Measurements from ENCODE around the gene UBE2E2.

UBE2E2 gene

DNA sequence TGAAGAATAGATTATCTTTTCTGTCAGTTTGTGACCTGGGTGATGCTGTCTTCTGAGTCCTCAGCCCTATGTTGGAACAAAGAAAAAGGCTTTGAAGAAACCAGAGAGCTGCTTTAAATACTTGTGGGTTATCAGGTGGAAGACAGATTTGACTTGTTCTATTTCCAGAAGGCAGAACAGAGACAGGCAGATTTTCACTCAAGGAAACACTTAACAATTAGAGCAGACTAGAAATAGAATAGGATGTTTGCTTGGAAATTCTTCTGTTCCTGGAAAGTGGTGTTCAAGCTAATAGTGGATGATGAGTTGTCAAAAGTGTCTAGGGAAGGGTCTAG, 219.4 kb downstream of the UBE2E2 start:
- H3K4me3 Mint-ChIP-seq, result no peak overlapping the region
- peaks cover 11% of the 10 kb centered on the region for H3K4me1 Mint-ChIP-seq (ENCODE audit: low read depth)

DNA sequence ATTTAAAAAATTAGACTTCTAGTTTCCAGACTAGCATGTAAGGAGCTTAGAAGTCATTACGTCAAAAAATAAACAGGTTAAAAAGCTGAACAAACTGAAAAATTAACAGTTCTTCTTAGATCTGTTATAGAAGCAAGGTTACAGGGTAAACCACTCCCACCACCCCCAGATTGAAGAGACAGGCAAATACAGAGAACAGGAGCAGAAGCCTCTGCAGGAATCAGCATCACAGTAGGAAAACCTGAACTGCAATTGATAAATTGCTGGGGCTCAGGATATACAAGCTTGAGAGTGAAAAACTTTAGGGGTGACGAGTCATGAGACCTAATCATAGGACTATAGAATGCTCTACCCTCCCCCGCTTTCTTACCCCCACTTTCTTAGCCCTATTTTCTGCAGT, 222.3 kb downstream of the UBE2E2 start:
- Mint-ChIP-seq H3K36me3 (peaks cover 4% of the 10 kb centered on the region), H3K4me3 (no peak overlapping the region), H3K4me1 (ENCODE audit: low read depth) (peaks cover 9% of the 10 kb centered on the region), H3K27me3 (no peaks in the 10 kb centered on the region), H3K27ac (no peak overlapping the region), H3K9me3 (ENCODE audit: low read depth) (peaks cover 8% of the 10 kb centered on the region)

More for the DNA sequence above, 219.4 kb downstream of the UBE2E2 start:
- Mint-ChIP-seq H3K27me3 (no peaks in the 10 kb centered on the region), H3K27ac (no peak overlapping the region), H3K36me3 (peaks cover 12% of the 10 kb centered on the region), H3K9me3 (ENCODE audit: low read depth) (peaks cover 8% of the 10 kb centered on the region)

DNA sequence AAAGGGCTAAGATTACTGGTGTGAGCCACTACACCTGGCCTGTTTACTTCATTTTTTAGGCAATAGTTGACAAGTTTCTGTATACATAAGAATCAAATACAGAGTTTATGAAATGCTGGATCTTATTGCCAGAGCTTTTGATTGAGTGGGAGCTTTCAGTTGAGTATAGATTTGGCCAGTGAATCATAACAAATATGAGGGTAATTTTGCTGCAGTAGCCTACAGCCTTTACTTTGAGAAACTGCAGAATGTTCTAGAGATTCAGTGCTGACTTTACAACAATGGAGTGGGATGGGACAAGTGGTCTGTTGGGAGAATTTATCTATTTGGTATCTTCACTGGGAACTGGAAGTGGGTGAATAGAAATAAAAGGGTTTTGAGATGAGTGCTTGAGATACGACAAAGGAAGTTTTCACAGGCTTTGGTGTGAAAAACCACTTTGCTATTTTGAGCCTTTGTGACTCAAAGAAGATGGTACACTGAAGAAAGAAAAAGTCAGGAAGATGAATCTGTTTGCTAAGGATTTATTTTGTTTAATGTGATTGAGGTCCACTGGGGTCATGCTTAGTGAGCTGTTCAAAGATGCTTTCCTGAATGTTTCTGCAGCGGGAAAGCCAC, 227.8 kb downstream of the UBE2E2 start:
- no peak overlapping the region for H3K27ac Mint-ChIP-seq
- H3K27me3 Mint-ChIP-seq, result no peaks in the 10 kb centered on the region
- no peaks in the 10 kb centered on the region for H3K36me3 Mint-ChIP-seq
- peaks cover 12% of the 10 kb centered on the region for H3K4me1 Mint-ChIP-seq (ENCODE audit: low read depth)
- no peak overlapping the region for H3K4me3 Mint-ChIP-seq
- peaks cover 7% of the 10 kb centered on the region for H3K9me3 Mint-ChIP-seq (ENCODE audit: low read depth)

DNA sequence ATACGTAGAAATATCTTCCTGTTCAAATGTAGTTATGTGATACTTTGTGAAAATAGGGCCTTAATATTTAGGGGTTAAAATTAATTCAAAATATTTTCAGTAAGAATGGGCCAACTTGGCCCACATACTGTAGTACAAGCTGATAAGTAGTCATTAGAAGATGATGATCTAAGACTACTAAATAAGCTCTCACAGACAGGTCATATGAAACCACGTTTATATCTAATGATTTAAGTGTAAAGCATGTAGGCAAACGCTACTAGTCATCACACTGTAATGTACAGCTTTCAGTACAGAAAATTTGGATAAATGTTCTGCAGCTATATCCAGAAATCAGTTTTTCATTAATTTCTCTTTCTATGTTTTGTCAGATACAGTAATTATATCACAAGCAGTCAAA, 228.6 kb downstream of the UBE2E2 start:
- peaks cover 15% of the 10 kb centered on the region for H3K4me1 Mint-ChIP-seq (ENCODE audit: low read depth)
- no peaks in the 10 kb centered on the region for H3K9me3 Mint-ChIP-seq (ENCODE audit: low read depth)

DNA sequence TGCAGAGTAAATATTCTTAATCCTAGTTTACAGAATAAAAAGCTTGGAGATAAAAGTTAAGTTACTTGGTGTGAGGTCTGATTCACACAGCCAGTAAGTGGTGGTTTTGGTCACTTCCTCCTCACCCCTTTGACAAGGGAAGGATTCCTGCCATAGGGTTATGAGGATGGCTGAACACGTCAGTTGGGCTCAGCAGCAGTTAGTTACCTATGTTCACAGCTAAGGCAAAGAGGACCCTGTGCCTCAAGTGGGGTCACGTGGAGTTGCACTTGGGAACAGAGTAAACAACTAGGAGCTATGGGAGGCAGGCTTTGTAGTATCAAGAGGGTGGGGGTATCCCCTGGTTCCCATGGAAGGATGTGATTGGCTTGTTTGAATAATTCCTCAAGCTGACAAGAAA, 232.2 kb downstream of the UBE2E2 start:
- H3K36me3 Mint-ChIP-seq, result no peaks in the 10 kb centered on the region
- no peaks in the 10 kb centered on the region for H3K9me3 Mint-ChIP-seq (ENCODE audit: low read depth)
- no peak overlapping the region for H3K4me3 Mint-ChIP-seq
- no peaks in the 10 kb centered on the region for H3K27me3 Mint-ChIP-seq
- H3K4me1 Mint-ChIP-seq (ENCODE audit: low read depth), result peaks cover 35% of the 10 kb centered on the region
- no peak overlapping the region for H3K27ac Mint-ChIP-seq

More for the DNA sequence above, 228.6 kb downstream of the UBE2E2 start:
- H3K4me3 Mint-ChIP-seq, result no peak overlapping the region
- H3K27ac Mint-ChIP-seq, result no peak overlapping the region
- no peaks in the 10 kb centered on the region for H3K27me3 Mint-ChIP-seq
- no peaks in the 10 kb centered on the region for H3K36me3 Mint-ChIP-seq

DNA sequence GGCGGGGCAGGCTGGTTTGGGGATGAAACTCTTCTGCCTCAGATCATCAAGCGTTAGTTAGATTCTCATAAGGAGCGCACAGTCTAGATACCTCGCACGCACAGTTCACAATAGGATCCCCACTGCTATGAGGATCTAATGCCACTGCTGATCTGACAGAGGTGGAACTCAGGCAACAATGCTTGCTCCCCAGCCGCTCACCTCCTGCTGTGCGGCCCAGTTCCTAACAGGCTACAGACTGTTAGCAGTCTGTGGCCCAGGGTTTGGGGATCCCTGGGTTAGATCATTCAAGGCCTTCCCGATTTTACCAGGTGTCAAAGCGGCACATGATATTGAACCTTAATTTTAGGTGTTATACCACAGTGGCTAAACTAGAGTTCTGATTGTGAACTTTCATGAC, 232.8 kb downstream of the UBE2E2 start:
- no peak overlapping the region for H3K27ac Mint-ChIP-seq
- H3K36me3 Mint-ChIP-seq, result no peaks in the 10 kb centered on the region
- H3K4me1 Mint-ChIP-seq (ENCODE audit: low read depth), result peaks cover 38% of the 10 kb centered on the region
- no peaks in the 10 kb centered on the region for H3K27me3 Mint-ChIP-seq
- no peak overlapping the region for H3K4me3 Mint-ChIP-seq
- H3K9me3 Mint-ChIP-seq (ENCODE audit: low read depth), result no peaks in the 10 kb centered on the region

DNA sequence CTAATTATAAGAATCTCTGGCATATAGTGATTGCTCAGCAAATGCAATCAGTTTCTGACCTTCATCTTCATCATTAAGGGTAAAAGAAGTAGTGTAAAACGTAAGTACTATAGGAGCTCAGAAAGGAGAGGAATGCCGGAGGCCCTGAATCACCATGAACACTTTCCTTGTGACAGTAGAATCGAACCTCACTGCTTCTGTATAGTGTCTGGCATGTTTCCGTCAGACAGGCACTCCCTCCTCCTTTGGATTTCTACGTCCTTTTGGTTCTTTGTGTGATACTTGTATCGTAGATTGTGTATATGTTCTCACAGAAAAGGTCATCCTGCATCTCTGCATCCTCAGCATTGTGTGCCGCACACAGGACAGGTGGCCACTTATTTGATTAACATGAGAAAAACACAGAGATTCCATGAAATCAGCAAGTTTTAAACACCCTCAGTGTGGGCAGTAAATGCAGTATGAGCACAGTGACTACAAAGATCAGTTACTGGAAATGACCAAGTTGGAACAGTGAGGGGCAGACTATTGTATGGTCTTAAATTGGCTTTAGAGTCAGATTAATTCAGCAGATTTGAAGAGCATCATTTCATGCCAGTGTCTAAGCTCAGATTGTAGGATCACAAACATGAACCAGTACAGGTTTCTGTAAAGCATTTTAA, 234.5 kb downstream of the UBE2E2 start:
- H3K4me3 Mint-ChIP-seq, result no peak overlapping the region

DNA sequence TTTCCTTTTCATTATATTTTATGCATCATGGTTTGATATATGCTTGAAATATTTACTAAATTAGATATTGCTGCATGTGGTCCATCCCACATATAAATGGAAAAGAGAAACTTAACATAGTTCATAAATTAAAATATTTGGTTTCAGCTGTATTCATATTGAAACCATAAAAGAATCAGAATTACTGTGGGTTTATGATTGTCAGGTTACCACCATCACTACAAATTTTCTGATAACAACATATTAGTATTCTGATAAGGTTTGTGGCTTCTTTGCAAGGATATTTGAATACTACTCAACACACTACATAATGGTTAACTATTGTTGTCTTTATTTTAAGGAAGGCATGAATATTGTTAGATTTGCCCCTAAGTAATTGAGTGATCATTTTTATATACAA, 235.5 kb downstream of the UBE2E2 start:
- Mint-ChIP-seq H3K4me3 (no peak overlapping the region), H3K4me1 (ENCODE audit: low read depth) (peaks cover 54% of the 10 kb centered on the region), H3K27ac (peak overlapping the region; percentile 35), H3K27me3 (no peaks in the 10 kb centered on the region), H3K36me3 (no peaks in the 10 kb centered on the region), H3K9me3 (ENCODE audit: low read depth) (no peaks in the 10 kb centered on the region)

More for the DNA sequence above, 234.5 kb downstream of the UBE2E2 start:
- Mint-ChIP-seq H3K36me3 (no peaks in the 10 kb centered on the region), H3K4me1 (ENCODE audit: low read depth) (peaks cover 45% of the 10 kb centered on the region), H3K27me3 (no peaks in the 10 kb centered on the region), H3K27ac (peak overlapping the region; percentile 51), H3K9me3 (ENCODE audit: low read depth) (no peaks in the 10 kb centered on the region)

DNA sequence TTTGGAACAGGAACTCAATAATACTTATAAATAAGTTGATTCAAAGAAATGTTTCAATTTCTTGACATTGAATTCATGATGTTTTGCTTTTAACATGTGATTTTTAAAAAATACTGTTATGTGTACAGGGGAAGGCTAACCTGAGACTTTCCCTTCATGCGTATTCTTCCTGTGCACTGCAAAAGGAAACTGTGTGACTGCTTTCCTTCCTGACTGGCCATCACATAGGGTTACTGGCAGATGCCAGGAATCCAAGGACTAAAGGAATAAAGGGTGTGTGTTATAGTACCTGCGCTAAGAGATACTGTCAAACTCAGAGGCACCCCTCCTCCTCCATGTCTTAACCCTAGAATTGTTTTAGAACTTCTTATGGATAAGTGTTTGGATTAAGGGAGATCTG, 236.0 kb downstream of the UBE2E2 start:
- H3K36me3 Mint-ChIP-seq, result no peaks in the 10 kb centered on the region
- no peaks in the 10 kb centered on the region for H3K9me3 Mint-ChIP-seq (ENCODE audit: low read depth)
- peaks cover 57% of the 10 kb centered on the region for H3K4me1 Mint-ChIP-seq (ENCODE audit: low read depth)
- peak overlapping the region; percentile 35 for H3K27ac Mint-ChIP-seq
- no peak overlapping the region for H3K4me3 Mint-ChIP-seq
- H3K27me3 Mint-ChIP-seq, result no peaks in the 10 kb centered on the region

DNA sequence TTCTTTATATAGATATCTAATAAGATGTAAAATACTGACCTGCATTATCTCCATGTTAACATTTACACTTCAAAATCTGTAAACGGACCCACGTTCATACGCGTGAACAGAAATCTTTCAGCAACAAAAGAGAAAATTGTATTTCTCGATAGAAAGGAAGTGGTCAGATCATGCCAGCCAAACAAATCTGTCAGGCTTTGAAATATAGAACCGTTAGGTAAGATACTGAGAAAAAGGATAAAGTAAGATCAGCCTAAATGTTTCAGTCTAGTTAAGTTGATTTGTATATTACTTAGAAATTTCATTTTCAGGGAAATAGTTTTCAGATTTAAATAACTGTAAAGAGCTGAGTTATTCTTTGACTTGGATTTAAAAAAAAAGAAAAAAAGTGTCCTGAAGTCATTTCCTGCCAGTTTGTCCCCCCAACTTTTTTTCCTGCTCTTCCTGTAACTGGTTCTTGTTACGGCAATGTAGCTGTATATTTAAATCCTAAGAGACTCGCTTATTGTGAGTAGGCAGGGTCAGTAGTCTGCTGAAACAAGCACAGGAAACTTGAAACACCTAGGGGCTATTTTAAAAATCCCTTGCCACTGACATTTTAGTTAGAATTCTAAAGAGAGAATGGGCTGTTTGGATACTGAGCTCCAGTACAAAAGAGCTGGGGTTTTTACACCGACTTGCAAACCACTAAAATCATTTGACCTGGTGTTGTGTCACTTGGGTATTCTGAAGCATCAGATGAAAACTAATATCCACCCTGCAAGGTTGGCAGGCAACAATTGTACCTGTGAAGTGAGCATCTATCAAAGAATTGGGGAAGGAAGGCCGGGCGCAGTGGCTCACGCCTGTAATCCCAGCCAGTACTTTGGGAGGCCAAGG, 237.5 kb downstream of the UBE2E2 start:
- H3K36me3 Mint-ChIP-seq, result no peaks in the 10 kb centered on the region
- no peaks in the 10 kb centered on the region for H3K9me3 Mint-ChIP-seq (ENCODE audit: low read depth)
- peaks cover 55% of the 10 kb centered on the region for H3K4me1 Mint-ChIP-seq (ENCODE audit: low read depth)
- peak overlapping the region; percentile 79 for H3K27ac Mint-ChIP-seq
- peak overlapping the region; percentile 77 for H3K4me3 Mint-ChIP-seq
- H3K27me3 Mint-ChIP-seq, result no peaks in the 10 kb centered on the region

DNA sequence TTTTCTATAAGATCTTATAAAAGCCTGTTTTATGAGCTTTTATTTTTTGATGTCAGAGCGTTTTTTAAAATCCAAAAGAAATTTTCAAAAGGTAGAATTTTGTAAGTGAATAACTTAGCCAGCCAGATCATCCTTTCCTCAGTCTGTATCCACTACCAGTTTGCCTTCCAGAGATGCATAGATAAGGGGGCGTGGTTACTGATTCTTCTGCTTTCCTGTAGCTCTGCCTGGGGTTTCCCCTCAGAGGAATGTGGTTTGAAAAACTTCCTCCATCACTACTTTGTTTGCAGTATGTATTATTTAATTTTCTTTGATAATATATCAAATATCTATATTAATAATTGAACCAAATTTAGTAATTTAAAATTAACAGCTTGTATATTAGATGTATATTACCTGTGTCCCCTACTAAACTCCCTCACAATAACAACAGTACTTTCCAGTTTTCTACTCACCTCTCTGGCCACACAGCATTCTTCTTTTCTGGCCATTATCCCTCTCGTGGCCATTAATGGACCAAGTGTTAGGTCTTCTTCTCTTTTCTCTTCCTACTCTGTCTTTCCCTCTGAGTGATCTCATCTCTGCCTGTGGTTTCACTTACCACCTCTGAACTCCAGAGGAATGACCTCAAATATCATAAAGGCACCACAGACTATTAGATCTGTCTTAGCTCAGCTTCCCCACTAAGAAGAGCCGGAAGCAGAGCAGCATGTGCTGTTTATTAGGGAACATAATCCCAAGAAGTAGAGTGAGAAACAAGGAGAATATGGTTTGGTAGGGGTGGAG, 239.7 kb downstream of the UBE2E2 start:
- H3K4me3 Mint-ChIP-seq, result peak overlapping the region; percentile 46

DNA sequence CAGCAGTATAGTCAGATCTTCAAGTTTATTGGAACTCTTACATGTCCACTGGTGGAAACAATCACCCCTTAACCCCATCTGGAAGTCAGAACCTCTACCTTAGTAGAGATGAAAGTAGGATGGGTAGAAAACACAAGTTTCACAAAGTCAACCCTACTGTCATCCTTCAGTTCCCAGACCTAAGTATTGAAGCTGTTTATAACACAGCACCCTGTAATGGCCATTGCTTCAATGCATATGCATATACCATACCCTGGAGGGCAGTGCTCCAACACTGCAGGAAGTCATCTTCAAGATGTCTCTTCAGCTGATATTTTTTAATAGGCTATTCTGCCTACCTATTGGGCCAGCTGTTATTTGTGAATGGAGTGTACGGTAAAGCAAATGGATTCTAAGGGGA, 241.3 kb downstream of the UBE2E2 start:
- Mint-ChIP-seq H3K36me3 (no peaks in the 10 kb centered on the region), H3K4me1 (ENCODE audit: low read depth) (peaks cover 38% of the 10 kb centered on the region), H3K9me3 (ENCODE audit: low read depth) (no peaks in the 10 kb centered on the region), H3K4me3 (no peak overlapping the region), H3K27me3 (no peaks in the 10 kb centered on the region), H3K27ac (no peak overlapping the region)

More for the DNA sequence above, 239.7 kb downstream of the UBE2E2 start:
- Mint-ChIP-seq H3K27me3 (no peaks in the 10 kb centered on the region), H3K9me3 (ENCODE audit: low read depth) (no peaks in the 10 kb centered on the region), H3K4me1 (ENCODE audit: low read depth) (peaks cover 50% of the 10 kb centered on the region), H3K27ac (no peak overlapping the region), H3K36me3 (no peaks in the 10 kb centered on the region)

DNA sequence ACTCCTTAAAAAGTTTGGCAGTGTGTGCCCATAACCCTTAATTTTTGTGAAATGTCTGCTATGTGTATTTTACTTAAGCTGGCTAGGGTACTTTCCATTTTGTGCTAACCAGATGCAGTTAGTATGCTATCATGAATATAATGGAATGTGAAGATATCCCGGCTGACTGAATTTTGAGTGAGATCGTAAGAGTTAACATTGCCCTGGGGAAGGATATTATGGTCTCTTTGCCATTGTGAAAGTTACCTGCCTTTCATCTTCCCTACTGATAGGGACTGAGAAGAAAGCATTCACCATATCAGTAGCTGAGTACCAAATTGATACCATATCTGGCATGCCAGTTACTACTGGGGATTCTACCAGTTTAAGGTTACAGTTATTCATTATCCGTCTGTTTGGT, 243.2 kb downstream of the UBE2E2 start:
- Mint-ChIP-seq H3K9me3 (ENCODE audit: low read depth) (no peaks in the 10 kb centered on the region), H3K27me3 (no peaks in the 10 kb centered on the region), H3K4me1 (ENCODE audit: low read depth) (peaks cover 27% of the 10 kb centered on the region)

DNA sequence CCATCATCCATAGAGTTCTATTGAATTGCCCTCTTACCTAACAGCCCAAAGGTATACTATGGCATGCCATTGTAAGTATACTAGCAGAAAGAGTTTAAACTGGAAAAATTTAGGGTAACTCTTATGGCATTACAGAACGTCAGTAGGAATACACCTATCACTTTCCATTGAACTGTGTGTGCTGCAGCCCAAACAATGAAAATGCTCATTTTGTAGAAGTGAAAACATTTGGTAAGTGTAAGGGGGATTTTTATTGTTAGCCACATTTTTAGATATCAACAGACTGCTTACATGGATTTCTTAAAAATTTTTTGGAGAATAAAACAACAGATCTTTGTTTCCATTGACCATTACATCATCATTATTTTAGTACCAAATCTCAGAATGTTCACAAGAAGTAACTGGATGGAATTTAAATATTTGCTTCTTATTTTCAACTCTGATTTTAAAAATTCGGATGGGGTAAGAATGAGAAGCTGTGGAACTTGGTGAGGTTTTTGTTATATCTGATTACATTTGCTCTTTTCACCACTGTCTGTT, 245.9 kb downstream of the UBE2E2 start:
- no peak overlapping the region for H3K4me3 Mint-ChIP-seq
- no peaks in the 10 kb centered on the region for H3K9me3 Mint-ChIP-seq (ENCODE audit: low read depth)
- H3K27me3 Mint-ChIP-seq, result no peaks in the 10 kb centered on the region
- no peaks in the 10 kb centered on the region for H3K36me3 Mint-ChIP-seq
- no peak overlapping the region for H3K27ac Mint-ChIP-seq
- peaks cover 5% of the 10 kb centered on the region for H3K4me1 Mint-ChIP-seq (ENCODE audit: low read depth)

More for the DNA sequence above, 243.2 kb downstream of the UBE2E2 start:
- no peak overlapping the region for H3K4me3 Mint-ChIP-seq
- no peak overlapping the region for H3K27ac Mint-ChIP-seq
- no peaks in the 10 kb centered on the region for H3K36me3 Mint-ChIP-seq
